Inflammatory macrophage treated with lipopolysaccharide for 4 hours (primary cell): Measurements from ENCODE around the gene DBF4.
"Not testable (repeated sequence)": the region's sequence is repeated elsewhere in the genome, so short reads cannot be mapped to it uniquely, and the experiment has no call there.

Source experiments
- DNase-seq: peaks from one replicate; pipeline ENCODE4 v3.0.0-alpha.2; 2020

Gene DBF4

DNA sequence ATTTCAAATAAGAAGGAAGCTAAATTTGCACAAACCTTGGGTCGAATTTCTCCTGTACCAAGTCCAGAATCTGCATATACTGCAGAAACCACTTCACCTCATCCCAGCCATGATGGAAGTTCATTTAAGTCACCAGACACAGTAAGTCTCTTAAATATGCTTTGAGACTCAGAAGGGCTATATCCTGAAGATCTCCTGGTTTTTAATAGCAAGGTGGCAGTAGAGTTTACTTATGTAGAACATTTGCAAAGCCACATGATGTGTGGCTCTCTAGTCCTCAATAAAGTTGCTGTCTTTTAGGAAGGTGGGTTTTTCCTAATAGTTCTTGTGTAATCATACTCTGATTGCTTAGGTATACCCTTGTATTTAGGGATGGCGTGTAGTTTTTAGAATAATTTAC lies 8.7 kb downstream of the DBF4 start:
- DNase-seq: no peak

DNA sequence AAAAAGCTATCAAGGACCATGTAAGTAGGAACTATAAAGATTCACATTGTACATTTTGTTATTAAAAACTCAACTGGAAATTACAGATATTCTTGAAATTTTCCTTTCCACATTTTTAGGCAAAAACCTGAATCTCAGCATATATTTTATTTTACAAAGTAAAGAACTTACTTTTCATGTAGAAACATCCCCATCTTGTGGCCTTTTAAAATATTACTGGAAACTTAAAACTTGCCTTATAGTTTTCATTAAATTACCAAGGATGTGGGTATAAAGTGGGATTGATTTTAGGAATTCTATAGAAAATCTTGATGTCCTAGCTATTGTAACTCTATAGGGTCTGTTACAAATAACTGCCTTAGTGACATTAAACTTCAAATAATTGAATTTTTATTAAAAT lies 10.6 kb downstream of the DBF4 start:
- DNase-seq: peak; percentile 65

DNA sequence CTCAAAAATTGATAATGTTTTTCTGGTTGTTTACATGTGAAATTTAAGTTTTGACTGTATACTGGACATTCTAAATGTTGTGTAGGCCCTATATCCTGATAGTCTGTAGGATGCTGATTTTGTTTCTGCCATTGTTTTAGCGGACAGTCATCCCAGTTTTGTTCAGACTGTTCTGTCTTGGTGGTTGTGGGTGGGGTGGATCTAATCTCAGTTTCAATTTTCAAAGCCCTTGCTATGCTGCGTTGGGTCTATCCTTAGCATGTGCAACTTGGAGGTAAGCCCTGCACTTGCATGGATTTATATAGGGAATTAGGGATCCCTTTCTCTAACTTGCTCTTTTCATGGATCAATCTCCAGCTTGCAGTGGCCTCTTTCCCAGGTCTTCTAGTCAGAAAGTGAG lies 19.1 kb downstream of the DBF4 start:
- DNase-seq: no peak

DNA sequence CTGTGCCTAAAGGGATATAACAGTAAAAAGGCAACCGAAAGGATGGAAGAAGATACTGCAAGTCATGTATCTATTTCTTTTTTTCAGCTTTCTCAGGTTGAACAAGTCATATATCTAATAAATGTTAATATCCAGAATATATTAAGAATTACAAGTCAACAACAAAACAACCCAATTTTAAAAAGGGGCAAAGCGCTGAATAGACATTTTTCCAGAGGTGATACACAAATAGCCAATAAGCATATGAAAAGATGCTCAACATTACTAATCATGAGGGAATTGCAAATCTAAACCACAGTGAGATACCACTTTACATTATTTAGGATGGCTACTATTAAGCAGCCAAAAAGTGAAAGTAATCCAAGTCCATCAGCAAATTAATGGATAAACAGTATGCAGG lies 23.0 kb downstream of the DBF4 start:
- DNase-seq: no peak

DNA sequence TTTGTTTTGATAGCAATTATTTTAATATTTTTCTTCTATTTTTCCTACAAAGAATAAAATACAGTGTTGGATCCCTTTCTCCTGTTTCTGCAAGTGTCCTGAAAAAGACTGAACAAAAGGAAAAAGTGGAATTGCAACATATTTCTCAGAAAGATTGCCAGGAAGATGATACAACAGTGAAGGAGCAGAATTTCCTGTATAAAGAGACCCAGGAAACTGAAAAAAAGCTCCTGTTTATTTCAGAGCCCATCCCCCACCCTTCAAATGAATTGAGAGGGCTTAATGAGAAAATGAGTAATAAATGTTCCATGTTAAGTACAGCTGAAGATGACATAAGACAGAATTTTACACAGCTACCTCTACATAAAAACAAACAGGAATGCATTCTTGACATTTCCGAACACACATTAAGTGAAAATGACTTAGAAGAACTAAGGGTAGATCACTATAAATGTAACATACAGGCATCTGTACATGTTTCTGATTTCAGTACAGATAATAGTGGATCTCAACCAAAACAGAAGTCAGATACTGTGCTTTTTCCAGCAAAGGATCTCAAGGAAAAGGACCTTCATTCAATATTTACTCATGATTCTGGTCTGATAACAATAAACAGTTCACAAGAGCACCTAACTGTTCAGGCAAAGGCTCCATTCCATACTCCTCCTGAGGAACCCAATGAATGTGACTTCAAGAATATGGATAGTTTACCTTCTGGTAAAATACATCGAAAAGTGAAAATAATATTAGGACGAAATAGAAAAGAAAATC lies 31.0 kb downstream of the DBF4 start:
- DNase-seq: not testable (repeated sequence)

DNA sequence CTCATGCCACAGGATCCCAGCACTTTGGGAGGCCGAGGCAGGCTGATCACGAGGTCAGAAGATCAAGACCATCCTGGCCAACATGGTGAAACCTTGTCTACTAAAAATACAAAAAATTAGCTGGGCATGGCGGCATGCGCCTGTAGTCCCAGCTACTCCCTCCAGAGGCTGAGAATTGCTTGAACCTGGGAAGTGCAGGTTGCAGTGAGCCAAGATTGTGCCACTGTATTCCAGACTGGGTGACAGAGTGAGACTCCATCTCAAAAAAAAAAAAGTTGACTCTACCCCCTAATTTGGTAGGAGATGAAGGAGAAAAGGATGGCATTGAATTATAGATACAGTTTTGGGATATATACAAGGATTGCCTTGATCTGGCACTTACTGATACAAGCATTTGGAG lies 32.5 kb downstream of the DBF4 start:
- not testable (repeated sequence) for DNase-seq

DNA sequence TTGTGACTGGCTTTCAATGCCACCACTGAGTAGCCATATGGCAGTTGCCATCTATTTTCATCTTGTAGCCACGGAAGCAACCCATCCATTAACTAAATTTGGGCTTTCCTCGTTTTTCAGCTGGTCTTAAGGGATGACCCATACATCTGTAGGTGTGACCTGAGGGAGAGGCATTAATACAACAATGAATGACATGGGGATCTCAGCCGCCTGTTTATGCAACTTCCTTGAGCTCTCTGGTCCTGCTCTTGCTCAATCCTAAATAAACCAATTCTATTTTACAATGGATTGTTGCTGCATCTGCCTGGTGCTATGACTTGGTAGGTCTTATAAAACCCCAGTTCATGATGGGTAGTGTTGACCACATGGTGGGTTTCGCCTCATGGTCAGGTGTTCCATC lies 35.8 kb downstream of the DBF4 start:
- DNase-seq: peak; percentile 47

DNA sequence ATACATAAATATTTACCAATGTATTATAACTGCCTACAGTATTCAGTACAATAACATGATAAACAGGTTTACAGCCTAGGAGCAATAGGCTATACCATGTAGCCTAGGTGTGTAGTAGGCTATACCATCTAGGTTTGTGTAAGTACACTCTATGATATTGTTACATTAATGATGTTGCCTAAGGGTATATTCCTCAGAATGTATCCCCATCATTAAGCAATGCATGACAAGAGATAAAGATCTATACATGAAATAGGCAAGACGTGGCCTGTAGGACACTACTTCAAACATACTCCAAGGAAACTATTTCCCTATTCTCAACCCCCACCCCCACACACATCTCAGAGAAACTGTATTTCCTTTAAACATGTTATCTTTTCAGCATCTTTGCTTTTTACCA lies 42.4 kb downstream of the DBF4 start:
- no peak for DNase-seq

DNA sequence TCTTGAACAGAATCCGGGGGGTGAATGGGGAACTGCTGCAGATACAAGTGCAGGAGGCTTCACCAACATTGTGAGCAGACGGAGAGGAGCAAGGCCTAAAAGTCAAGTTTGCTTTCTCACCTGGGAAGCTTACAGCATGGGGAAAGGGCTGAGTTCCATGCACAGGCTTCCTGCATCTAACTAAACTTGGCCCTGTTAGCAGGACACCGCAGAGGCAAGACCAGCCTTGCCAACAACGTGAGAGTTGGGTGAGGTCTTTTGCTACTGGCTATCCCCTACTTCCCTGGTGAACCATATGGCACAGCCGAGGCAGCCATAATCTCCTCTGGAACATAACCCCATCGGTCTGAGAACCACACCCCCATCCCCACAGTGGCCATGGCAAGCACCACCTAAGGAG lies 43.6 kb downstream of the DBF4 start:
- no peak for DNase-seq

DNA sequence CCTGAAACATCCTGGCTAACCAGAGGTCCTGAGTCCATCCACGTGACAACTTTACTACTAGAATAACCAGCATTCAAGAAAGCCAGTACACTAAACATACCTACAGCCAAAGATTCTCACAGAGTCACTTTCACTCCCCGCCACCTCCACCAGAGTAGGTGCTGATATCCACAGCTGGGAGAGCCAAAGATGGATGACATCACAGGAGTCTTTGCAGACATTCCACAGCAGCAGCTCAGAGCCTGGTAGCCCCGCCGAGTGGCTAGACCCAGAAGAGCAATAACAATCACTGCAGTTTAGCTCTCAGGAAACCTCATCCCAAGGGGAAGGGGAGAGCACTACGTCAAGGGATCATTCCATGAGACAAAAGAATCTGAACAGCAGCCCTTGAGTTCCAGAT lies 44.3 kb downstream of the DBF4 start:
- no peak for DNase-seq

DNA sequence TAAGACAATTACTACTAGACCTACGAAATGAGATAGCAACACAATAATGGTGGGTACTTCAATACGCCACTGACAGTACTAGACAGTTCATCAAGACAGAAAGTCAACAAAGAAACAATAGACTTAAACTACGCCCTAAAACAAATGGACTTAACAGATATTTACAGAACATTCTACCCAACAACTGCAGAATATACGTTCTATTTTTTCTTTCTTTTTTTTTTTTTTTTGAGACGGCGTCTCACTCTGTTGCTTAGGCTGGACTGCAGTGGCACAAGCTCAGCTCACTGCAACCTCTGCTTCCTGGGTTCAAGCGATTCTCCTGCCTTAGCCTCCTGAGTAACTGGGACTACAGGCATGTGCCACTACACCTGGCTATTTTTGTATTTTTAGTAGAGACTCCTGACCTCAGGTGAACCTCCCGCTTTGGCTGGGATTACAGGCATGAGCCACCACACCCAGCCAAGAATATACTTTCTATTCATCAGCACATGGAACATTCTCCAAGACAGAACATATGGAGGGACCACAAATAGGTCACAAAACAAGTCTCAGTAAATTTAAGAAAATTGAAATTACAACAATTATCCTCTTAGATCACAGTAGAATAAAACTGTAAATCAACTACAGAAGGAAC lies 46.6 kb downstream of the DBF4 start:
- DNase-seq: not testable (repeated sequence)

DNA sequence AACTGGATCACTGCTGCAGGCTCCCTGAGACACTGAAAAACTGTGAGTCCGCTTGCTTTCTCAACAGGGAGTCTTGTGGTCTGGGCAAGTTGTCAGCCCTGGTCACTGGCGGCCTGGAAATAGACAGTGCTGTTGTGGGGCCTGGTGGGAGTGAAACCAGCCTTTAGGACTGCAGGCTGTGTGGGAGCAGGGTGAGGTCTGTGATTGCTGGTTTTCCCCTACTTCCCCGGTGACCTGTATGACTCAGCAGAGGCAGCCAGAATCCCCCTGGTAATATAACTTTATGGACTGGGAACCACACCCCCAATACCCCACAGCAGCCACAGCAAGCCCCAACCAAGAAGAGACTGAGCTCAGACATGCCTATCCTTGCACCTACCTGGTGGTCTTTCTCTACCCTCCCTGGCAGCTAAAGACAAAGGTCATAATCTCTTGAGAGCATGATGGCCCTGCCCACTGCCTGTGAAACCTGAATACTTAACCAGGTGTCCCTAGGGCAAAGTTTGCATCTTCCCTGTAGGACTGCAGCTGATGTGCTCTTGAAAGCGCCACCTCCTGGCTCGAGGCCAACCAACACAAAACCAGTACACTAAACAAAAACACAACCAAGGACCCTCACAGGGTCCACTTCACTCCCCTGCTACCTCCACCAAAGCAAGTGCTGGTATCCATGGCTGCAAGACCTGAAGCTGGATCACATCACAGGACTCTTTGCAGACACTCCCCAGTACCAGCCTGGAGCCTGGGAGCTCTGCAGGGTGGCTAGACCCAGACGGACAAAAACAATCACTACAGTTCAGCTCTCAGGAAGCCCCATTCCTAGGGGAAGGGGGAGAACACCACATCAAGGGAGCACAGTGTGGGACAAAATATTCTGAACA lies 50.5 kb downstream of the DBF4 start:
- peak; percentile 50 for DNase-seq

DNA sequence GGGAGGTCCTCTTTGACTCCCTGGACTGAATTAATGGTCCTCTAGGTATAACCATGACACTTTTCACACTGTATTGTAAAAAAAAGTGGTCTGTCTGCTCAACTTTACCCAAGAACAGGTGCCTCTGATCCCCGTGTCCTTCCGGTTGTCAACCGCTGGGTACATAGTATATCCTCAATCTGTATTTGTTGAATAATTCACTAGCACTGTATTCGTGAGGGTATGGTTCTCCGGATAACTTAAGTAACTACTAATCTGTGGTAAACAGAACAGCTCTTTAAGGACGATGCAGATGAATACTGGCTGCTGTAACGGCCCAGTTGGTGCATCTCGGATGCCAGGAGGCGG lies 57.3 kb downstream of the DBF4 start:
- DNase-seq: no peak

DNA sequence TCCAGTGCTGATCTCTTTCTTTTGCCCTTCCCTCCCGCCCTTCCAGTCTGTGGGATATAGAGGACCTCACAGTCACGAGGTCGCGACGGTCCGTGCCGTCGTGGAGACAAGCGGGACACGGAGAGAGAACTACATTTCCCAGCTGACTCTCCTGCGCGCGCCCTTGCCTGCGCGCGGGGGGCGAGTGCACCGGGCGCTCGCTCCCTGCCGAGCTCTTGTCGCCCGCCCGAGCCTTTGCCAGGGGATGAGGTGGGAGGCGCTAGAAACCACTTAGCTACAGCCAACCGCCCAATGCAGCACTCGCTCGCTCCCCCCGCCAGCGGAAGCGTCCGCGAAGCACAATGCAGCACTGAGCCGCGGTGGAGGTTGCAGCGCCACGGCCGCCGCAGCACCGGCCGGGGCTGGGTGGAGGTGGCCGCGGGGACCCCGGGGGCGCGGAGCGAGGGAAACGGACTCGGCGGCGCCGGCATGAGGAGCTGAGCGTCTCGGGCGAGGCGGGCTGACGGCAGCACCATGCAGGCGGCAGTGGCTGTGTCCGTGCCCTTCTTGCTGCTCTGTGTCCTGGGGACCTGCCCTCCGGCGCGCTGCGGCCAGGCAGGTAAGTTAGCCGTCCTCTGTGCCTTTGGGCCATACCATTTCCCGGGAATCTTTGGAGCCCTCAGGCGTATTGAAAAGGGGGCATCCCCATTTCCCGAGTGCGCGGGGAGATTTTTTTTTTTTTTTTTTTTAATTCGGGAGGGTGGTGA lies 57.8 kb downstream of the DBF4 start, which contains the start of gene ADAM22:
Gene ADAM22 (plus strand): TSS at position 299 of the 746 bp plus-strand sequence. CDS start 215 bp downstream, at position 514.
- peak; percentile 43 for DNase-seq

DNA sequence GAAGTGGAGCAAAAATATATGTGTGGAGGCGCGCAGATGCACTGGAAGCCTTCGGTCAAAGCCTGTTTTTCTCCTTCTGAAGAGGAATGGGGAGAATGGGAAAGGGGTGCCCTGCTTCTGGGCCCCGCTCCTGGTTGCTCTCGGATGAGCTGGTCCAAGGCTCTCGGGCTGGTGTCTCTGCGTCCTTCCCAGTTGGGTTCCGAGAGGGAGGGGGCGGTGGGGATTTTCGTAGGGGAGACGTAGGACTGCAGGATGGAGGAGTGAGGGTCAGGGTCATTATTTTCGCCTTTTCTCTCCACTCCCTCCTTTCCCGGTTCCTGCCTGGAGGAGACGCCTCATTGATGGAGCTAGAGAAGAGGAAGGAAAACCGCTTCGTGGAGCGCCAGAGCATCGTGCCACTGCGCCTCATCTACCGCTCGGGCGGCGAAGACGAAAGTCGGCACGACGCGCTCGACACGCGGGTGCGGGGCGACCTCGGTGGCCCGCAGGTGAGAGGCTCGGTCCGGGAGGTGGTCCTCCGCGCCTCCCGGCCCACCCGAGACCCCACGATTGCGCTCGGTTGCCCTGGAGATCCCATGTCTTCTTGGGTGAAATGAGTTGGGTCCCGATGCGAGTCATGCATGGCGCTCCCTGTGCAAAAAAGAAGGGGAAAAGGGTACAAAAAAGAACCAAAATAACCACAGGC lies 58.5 kb downstream of the DBF4 start:
- no peak for DNase-seq

DNA sequence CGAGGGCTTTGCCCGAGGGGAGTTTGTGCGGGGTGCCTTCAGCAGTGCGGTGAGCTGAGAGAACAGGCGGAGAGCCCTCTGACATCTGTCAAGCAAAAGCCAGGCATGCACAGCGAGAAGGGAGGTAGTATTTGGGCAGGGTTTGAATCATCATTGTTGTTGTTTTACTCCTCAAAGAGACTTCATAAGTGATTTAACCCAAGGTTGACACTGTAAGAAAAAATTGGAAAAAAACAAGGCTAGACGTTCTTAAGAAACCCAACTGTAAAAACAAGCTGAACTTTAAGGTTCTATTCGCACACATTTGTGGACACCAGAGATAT lies 59.1 kb downstream of the DBF4 start:
- DNase-seq: no peak

DNA sequence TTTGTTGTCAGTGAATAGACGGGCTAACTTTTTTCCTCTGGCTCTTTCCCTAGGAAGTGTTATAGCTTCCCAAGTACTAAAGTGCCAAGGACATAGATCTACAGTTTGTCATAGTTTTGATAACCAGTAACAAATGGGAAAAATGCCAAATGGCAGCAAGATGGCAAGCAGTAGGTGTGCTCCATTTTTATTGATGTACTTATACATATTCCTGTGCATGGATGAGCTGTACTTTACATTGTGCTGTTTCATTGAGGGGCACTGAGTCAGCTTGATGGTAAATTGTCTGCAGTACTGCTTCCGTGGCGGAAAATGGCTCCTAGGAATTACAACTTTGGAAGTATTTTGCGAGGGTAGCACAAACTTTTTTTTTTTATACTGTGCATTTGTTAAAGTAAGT lies 64.8 kb downstream of the DBF4 start:
- no peak for DNase-seq

DNA sequence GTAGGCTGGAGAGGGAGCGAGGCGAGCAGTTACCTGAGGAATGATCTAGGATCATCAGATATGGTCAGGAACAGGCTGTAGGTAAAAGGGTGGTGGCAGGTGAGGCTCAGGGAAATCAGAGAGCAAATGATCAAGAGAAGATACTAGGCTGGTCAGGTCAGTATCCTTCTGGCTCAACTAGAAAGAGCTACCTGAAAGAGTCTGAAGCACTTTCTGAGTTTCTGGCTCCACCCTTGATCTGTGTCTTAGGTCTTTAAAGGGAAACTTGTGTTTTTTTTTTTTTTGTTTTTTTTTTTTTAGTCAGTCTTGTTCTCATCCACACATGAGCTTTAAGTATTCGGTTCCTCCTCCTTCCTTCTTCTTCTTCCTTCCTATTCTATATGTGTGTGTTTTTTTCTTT lies 68.3 kb downstream of the DBF4 start:
- no peak for DNase-seq

DNA sequence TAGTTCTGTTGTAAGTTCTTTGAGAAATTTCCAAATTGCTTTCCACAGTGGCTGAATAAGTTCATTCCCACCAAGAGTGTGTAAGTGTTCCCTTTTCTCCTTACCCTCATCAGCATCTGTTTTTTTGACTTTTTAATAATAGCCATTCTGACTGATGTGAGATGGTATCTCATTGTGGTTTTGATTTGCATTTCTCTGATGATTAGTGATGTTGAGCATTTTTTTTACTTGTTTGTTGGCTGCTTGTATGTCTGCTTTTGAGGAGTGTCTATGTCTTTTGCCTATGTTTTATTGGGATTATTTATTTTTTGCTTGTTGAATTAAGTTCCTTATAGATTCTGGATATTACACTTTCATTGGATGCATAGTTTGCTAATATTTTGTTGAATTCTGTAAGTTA lies 69.6 kb downstream of the DBF4 start:
- DNase-seq: not testable (repeated sequence)

DNA sequence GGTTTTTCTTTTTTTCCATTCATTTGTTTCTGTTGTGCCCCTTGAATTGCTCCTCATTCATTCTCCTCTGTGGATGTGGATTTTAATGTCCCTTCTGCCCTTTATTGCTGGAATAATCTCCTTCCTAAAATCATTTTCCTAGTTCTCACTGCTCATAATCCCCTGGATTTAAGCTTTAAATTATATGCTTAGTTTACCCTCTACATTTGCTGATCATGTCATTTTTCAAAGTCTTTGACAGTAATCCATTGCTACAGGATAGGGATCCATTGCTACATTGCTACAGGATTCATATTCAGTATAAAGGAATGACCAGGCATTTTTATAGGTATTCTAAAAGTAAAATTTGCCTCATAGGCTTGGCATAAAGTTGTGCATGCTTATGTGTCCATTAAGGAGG lies 72.1 kb downstream of the DBF4 start:
- DNase-seq: no peak
